ENCODE data around the gene LYZL4. TPM values are rescaled to one million over a fixed set of nuclear protein-coding genes. Genes with fewer than 3 reads are reported as not detected.

Gene LYZL4
- total RNA-seq, 2 experiments from 2014 or later = not detected

- no peaks in the 10 kb centered on the region for H3K9me2 ChIP-seq (ENCODE audit: insufficient read depth, low read length)
- DNase-seq (ENCODE audit: low spot score) = no peak
- TF ChIP-seq EZH2phosphoT487 (IDR thresholded peaks at IDR 0.05; ENCODE audit: borderline replicate concordance, low read depth, low read length) (no peak), CTCF (conservative IDR thresholded peaks at IDR 0.05; ENCODE audit: low read length) (no peak)
- POLR2A ChIA-PET = interaction anchor here (0.7 kb wide), 1 partner anchor 15 kb away, joined by 3 read pairs; no protein-coding TSS in a partner anchor
- H3K4me2 ChIP-seq (ENCODE audit: low read length) = no peak overlapping the region
- BruUV-seq (replicated peaks) = no TSS peak
- CTCF ChIA-PET (ENCODE audit: unreplicated experiment) = no interaction called here
- H3K4me3 ChIP-seq (ENCODE audit: low read depth, low read length, poor library complexity, severe bottlenecking) = no peak overlapping the region
- no peaks in the 10 kb centered on the region for H4K20me1 ChIP-seq (ENCODE audit: insufficient read depth, low read length)
- intact Hi-C loops (cut with micrococcal nuclease; ENCODE audit: unreplicated experiment) = no loop called here
- no peaks in the 10 kb centered on the region for H3K36me3 ChIP-seq (ENCODE audit: insufficient read depth, low read length)
- H3K27ac ChIP-seq (ENCODE audit: low read depth, low read length, poor library complexity, severe bottlenecking) = no peak overlapping the region
- no peaks in the 10 kb centered on the region for H3K4me1 ChIP-seq (ENCODE audit: insufficient read depth, low read length, poor library complexity, severe bottlenecking)
- H3K9me3 ChIP-seq (ENCODE audit: low read length) = no peaks in the 10 kb centered on the region
- H2AFZ ChIP-seq (ENCODE audit: low read length) = no peak overlapping the region
- H3K79me2 ChIP-seq (ENCODE audit: insufficient read depth, low read depth, low read length) = no peaks in the 10 kb centered on the region
Observed at GRCh38 chr3:42403737-42404136, 6.7 kb downstream of the LYZL4 start.

GRCh38 chr3:42402394-42403096 is 7.9 kb downstream of the LYZL4 start:
- H4K20me1 ChIP-seq (ENCODE audit: insufficient read depth, low read length) = no peaks in the 10 kb centered on the region
- no peak overlapping the region for H3K27ac ChIP-seq (ENCODE audit: low read depth, low read length, poor library complexity, severe bottlenecking)
- no peaks in the 10 kb centered on the region for H3K79me2 ChIP-seq (ENCODE audit: insufficient read depth, low read depth, low read length)
- DNase-seq (ENCODE audit: low spot score) = no peak
- no peak overlapping the region for H3K4me2 ChIP-seq (ENCODE audit: low read length)
- POLR2A ChIA-PET = interaction anchor here (0.7 to 0.9 kb wide), 2 partner anchors 15 to 32 kb away, joined by 3 read pairs; no protein-coding TSS in a partner anchor
- H2AFZ ChIP-seq (ENCODE audit: low read length) = no peak overlapping the region
- intact Hi-C loops (cut with micrococcal nuclease; ENCODE audit: unreplicated experiment) = no loop called here
- no peak overlapping the region for H3K4me3 ChIP-seq (ENCODE audit: low read depth, low read length, poor library complexity, severe bottlenecking)
- no peaks in the 10 kb centered on the region for H3K9me3 ChIP-seq (ENCODE audit: low read length)
- no peaks in the 10 kb centered on the region for H3K4me1 ChIP-seq (ENCODE audit: insufficient read depth, low read length, poor library complexity, severe bottlenecking)
- no TSS peak for BruUV-seq (replicated peaks)
- TF ChIP-seq EZH2phosphoT487 (IDR thresholded peaks at IDR 0.05; ENCODE audit: borderline replicate concordance, low read depth, low read length) (no peak), CTCF (conservative IDR thresholded peaks at IDR 0.05; ENCODE audit: low read length) (no peak)
- CTCF ChIA-PET (ENCODE audit: unreplicated experiment) = no interaction called here
- no peaks in the 10 kb centered on the region for H3K36me3 ChIP-seq (ENCODE audit: insufficient read depth, low read length)
- no peaks in the 10 kb centered on the region for H3K9me2 ChIP-seq (ENCODE audit: insufficient read depth, low read length)

- no TSS peak for BruUV-seq (replicated peaks)
- no peak for DNase-seq (ENCODE audit: low spot score)
- Histone ChIP-seq H4K20me1 (ENCODE audit: insufficient read depth, low read length) (no peaks in the 10 kb centered on the region), H3K4me3 (ENCODE audit: low read depth, low read length, poor library complexity, severe bottlenecking) (no peak overlapping the region), H3K9me2 (ENCODE audit: insufficient read depth, low read length) (no peaks in the 10 kb centered on the region), H2AFZ (ENCODE audit: low read length) (no peak overlapping the region), H3K79me2 (ENCODE audit: insufficient read depth, low read depth, low read length) (no peaks in the 10 kb centered on the region), H3K36me3 (ENCODE audit: insufficient read depth, low read length) (no peaks in the 10 kb centered on the region), H3K9me3 (ENCODE audit: low read length) (no peaks in the 10 kb centered on the region), H3K27ac (ENCODE audit: low read depth, low read length, poor library complexity, severe bottlenecking) (no peak overlapping the region), H3K4me2 (ENCODE audit: low read length) (no peak overlapping the region), H3K4me1 (ENCODE audit: insufficient read depth, low read length, poor library complexity, severe bottlenecking) (no peaks in the 10 kb centered on the region)
- CTCF ChIA-PET (ENCODE audit: unreplicated experiment) = no interaction called here
- intact Hi-C loops (cut with micrococcal nuclease; ENCODE audit: unreplicated experiment) = no loop called here
- POLR2A ChIA-PET = interaction anchor here (0.6 kb wide), 1 partner anchor 346 kb away, joined by 6 read pairs; no protein-coding TSS in a partner anchor
- TF ChIP-seq EZH2phosphoT487 (IDR thresholded peaks at IDR 0.05; ENCODE audit: borderline replicate concordance, low read depth, low read length) (no peak), CTCF (conservative IDR thresholded peaks at IDR 0.05; ENCODE audit: low read length) (no peak)
Observed at GRCh38 chr3:42398080-42398479, 12.3 kb downstream of the LYZL4 start.
